ENCODE measurements around the gene SYT9. TPM values are rescaled to one million over a fixed set of nuclear protein-coding genes. Genes with fewer than 3 reads are reported as not detected.

Gene SYT9
- total RNA-seq, 1 experiment from 2014 or later, result not detected

GRCh38 chr11:7506243-7506642 is 254.5 kb downstream of the SYT9 start:
- CTCF ChIA-PET, result no interaction called here
- peaks cover 36% of the 10 kb centered on the region for H3K27me3 Mint-ChIP-seq (ENCODE audit: unreplicated experiment)
- BruUV-seq (replicated peaks), result no TSS peak

GRCh38 chr11:7508087-7508486 is 256.4 kb downstream of the SYT9 start:
- intact Hi-C loops (cut with micrococcal nuclease; ENCODE audit: unreplicated experiment), result no loop called here
- Mint-ChIP-seq H3K4me3 (ENCODE audit: low read depth, unreplicated experiment) (no peak overlapping the region), H3K27me3 (ENCODE audit: unreplicated experiment) (peaks cover 36% of the 10 kb centered on the region), H3K27ac (ENCODE audit: unreplicated experiment) (no peak overlapping the region), H3K9me3 (ENCODE audit: low read depth, unreplicated experiment) (no peaks in the 10 kb centered on the region), H3K4me1 (ENCODE audit: low read depth, unreplicated experiment) (no peaks in the 10 kb centered on the region), H3K36me3 (ENCODE audit: insufficient read depth, unreplicated experiment) (peaks cover under 1% of the 10 kb centered on the region)
- BruUV-seq (replicated peaks), result no TSS peak
- no peak for DNase-seq
- CTCF ChIA-PET, result no interaction called here
- TF ChIP-seq, protein P1, sequence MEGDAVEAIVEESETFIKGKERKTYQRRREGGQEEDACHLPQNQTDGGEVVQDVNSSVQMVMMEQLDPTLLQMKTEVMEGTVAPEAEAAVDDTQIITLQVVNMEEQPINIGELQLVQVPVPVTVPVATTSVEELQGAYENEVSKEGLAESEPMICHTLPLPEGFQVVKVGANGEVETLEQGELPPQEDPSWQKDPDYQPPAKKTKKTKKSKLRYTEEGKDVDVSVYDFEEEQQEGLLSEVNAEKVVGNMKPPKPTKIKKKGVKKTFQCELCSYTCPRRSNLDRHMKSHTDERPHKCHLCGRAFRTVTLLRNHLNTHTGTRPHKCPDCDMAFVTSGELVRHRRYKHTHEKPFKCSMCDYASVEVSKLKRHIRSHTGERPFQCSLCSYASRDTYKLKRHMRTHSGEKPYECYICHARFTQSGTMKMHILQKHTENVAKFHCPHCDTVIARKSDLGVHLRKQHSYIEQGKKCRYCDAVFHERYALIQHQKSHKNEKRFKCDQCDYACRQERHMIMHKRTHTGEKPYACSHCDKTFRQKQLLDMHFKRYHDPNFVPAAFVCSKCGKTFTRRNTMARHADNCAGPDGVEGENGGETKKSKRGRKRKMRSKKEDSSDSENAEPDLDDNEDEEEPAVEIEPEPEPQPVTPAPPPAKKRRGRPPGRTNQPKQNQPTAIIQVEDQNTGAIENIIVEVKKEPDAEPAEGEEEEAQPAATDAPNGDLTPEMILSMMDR (IDR thresholded peaks at IDR 0.05; ENCODE audit: unreplicated experiment), result no peak

More at GRCh38 chr11:7506243-7506642, 254.5 kb downstream of the SYT9 start:
- intact Hi-C loops (cut with micrococcal nuclease; ENCODE audit: unreplicated experiment), result no loop called here
- no peaks in the 10 kb centered on the region for H3K36me3 Mint-ChIP-seq (ENCODE audit: insufficient read depth, unreplicated experiment)
- TF ChIP-seq, protein P1 (IDR thresholded peaks at IDR 0.05; ENCODE audit: unreplicated experiment), result no peak
- H3K27ac Mint-ChIP-seq (ENCODE audit: unreplicated experiment), result no peak overlapping the region
- no peaks in the 10 kb centered on the region for H3K9me3 Mint-ChIP-seq (ENCODE audit: low read depth, unreplicated experiment)
- no peaks in the 10 kb centered on the region for H3K4me1 Mint-ChIP-seq (ENCODE audit: low read depth, unreplicated experiment)
- H3K4me3 Mint-ChIP-seq (ENCODE audit: low read depth, unreplicated experiment), result no peak overlapping the region
- DNase-seq, result no peak

DNA sequence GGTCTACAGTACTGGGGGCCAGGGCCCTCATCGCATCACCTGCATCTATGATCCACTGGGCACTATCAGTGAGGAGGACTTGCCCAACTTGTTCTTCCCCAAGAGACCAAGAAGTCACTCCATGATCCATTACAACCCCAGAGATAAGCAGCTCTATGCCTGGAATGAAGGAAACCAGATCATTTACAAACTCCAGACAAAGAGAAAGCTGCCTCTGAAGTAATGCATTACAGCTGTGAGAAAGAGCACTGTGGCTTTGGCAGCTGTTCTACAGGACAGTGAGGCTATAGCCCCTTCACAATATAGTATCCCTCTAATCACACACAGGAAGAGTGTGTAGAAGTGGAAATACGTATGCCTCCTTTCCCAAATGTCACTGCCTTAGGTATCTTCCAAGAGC is 258.3 kb downstream of the SYT9 start:
- TF ChIP-seq, protein P1 (IDR thresholded peaks at IDR 0.05; ENCODE audit: unreplicated experiment), result no peak
- BruUV-seq (replicated peaks), result no TSS peak
- H3K4me1 Mint-ChIP-seq (ENCODE audit: low read depth, unreplicated experiment), result no peaks in the 10 kb centered on the region
- intact Hi-C loops (cut with micrococcal nuclease; ENCODE audit: unreplicated experiment), result loop anchor here (5.0 kb wide), 1 partner anchor 157 kb away; no protein-coding TSS in a partner anchor
- no peaks in the 10 kb centered on the region for H3K9me3 Mint-ChIP-seq (ENCODE audit: low read depth, unreplicated experiment)
- peaks cover 11% of the 10 kb centered on the region for H3K36me3 Mint-ChIP-seq (ENCODE audit: insufficient read depth, unreplicated experiment)
- no peak for DNase-seq
- H3K4me3 Mint-ChIP-seq (ENCODE audit: low read depth, unreplicated experiment), result no peak overlapping the region
- CTCF ChIA-PET, result no interaction called here
- H3K27me3 Mint-ChIP-seq (ENCODE audit: unreplicated experiment), result peaks cover 43% of the 10 kb centered on the region
- H3K27ac Mint-ChIP-seq (ENCODE audit: unreplicated experiment), result no peak overlapping the region

DNA sequence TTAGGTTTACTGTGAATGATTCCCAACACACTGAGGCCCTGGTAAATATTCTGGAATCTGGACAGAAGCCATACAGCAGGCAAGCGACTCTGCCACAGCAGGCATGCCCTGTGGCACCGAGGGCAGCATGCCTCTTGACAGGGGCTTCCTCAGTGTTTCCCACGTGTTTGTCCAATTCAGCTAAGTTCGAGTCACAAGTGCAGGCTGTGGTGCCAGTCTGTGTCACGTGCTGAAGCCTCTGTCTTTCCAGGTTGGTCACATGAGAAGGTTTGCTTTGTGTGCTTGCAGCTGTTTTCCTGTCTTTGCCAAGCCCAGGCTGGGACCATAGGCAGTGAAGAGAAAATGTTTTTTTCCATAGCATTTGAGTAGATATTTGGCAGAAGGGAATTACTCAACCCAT is 259.7 kb downstream of the SYT9 start:
- CTCF ChIA-PET, result interaction anchor here (2.5 kb wide), 1 partner anchor 146 kb away, joined by 13 read pairs; no protein-coding TSS in a partner anchor
- Mint-ChIP-seq H3K4me1 (ENCODE audit: low read depth, unreplicated experiment) (no peaks in the 10 kb centered on the region), H3K27ac (ENCODE audit: unreplicated experiment) (no peak overlapping the region), H3K36me3 (ENCODE audit: insufficient read depth, unreplicated experiment) (peaks cover 11% of the 10 kb centered on the region), H3K27me3 (ENCODE audit: unreplicated experiment) (peaks cover 45% of the 10 kb centered on the region), H3K4me3 (ENCODE audit: low read depth, unreplicated experiment) (no peak overlapping the region), H3K9me3 (ENCODE audit: low read depth, unreplicated experiment) (no peaks in the 10 kb centered on the region)
- no peak for DNase-seq
- TF ChIP-seq, protein P1 (IDR thresholded peaks at IDR 0.05; ENCODE audit: unreplicated experiment), result no peak
- BruUV-seq (replicated peaks), result no TSS peak
- intact Hi-C loops (cut with micrococcal nuclease; ENCODE audit: unreplicated experiment), result loop anchor here (5.0 kb wide), 1 partner anchor 156 kb away; no protein-coding TSS in a partner anchor
